Ascending aorta (tissue), 2 donors: ENCODE measurements around the gene COLQ. TPM values are rescaled to one million over a fixed set of nuclear protein-coding genes. Genes with fewer than 3 reads are reported as not detected.
"Not testable (repeated sequence)": the region's sequence is repeated elsewhere in the genome, so short reads cannot be mapped to it uniquely, and the experiment has no call there.

Source experiments
- DNase-seq, 2 donors: peaks; one replicate each; pipeline ENCODE4 v3.0.0-alpha.2; 2019; ENCODE audit warnings: low spot score in 2 of 2
- H3K27ac ChIP-seq, 2 donors: fragments of 200-600 bp; sonication (generic); one replicate each; pipeline ENCODE4 v1.5.1; 2016 to 2017; ENCODE audit warnings: mild to moderate bottlenecking in 1 of 2
- H3K27me3 ChIP-seq: fragments of 200-600 bp; sonication (generic); one replicate; pipeline ENCODE4 v1.5.1; 2017
- H3K36me3 ChIP-seq, 2 donors: fragments of 200-600 bp; sonication (generic); one replicate each; pipeline ENCODE4 v1.5.1; 2016
- H3K4me1 ChIP-seq, 2 donors: fragments of 200-600 bp; sonication (generic); one replicate each; pipeline ENCODE4 v1.5.1; 2016 to 2017; ENCODE audit warnings: mild to moderate bottlenecking in 1 of 2
- H3K4me3 ChIP-seq, 2 donors: fragments of 200-600 bp; sonication (generic); one replicate each; pipeline ENCODE4 v1.5.1; 2016 to 2017; ENCODE audit warnings: mild to moderate bottlenecking in 1 of 2
- H3K9me3 ChIP-seq, 2 donors: fragments of 200-600 bp; sonication (generic); one replicate each; pipeline ENCODE4 v1.5.1; 2016
- CTCF ChIP-seq, 3 experiments: fragments of 200-600 bp in 2 of 3; fragments of 450-650 bp in 1 of 3; sonication (generic) in 2 of 3; IDR thresholded peaks; one replicate each; pipeline ENCODE4 v1.5.1; 2016 to 2019; ENCODE audit warnings: antibody characterized with exemption in 3 of 3, mild to moderate bottlenecking in 1 of 3, moderate library complexity in 1 of 3
- intact Hi-C: fragments of 100-400 bp; cut with DNase I; formaldehyde crosslinking; loops from one replicate; pipeline ENCODE4 v1.15.1; 2023
- total RNA-seq: library from RNA; depleted of rRNA; stranded (reverse); fragments of >200 nt; gene quantifications from one replicate; pipeline ENCODE4 v1.1.0, GENCODE V29; 2016

The COLQ gene
- total RNA-seq, 1 donor from 2014 or later = 4.6 TPM

GRCh38 chr3:15491143-15491542 lies 30.4 kb downstream of the COLQ start:
- no peak for TF ChIP-seq CTCF (IDR thresholded peaks at IDR 0.05)
- Histone ChIP-seq H3K9me3 (no peaks in the 10 kb centered on the region), H3K27ac (no peak overlapping the region), H3K36me3 (peaks cover 0 to 14% of the 10 kb centered on the region in 2 donors), H3K4me3 (no peak overlapping the region), H3K4me1 (no peaks in the 10 kb centered on the region), H3K27me3 (no peaks in the 10 kb centered on the region)
- intact Hi-C loops = no loop called here
- DNase-seq = no peak

DNA sequence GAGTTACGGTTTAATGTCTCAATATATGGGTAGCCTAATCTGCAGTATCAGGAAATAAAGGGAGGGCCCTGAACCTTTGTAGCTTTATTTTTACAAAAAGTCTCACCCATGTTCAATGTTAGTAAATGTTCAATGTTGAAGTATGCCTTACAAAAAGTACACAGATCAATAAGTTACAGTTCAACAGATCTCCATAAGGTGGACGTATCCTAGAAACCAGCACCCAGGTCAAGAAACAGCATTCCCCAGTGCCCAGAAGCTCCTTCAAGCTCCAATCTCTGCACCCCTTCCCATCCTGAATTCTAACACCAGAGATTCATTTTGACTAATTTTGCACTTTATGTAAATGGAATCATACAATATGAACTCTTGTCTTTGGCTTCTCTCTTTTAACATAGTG lies 31.3 kb downstream of the COLQ start:
- intact Hi-C loops = no loop called here
- no peaks in the 10 kb centered on the region for H3K27me3 ChIP-seq
- no peak for DNase-seq
- H3K4me1 ChIP-seq = no peaks in the 10 kb centered on the region
- no peak overlapping the region for H3K27ac ChIP-seq
- H3K4me3 ChIP-seq = no peak overlapping the region
- H3K9me3 ChIP-seq = no peaks in the 10 kb centered on the region
- TF ChIP-seq CTCF (IDR thresholded peaks at IDR 0.05) = no peak
- peaks cover 0 to 14% of the 10 kb centered on the region in 2 donors for H3K36me3 ChIP-seq

DNA sequence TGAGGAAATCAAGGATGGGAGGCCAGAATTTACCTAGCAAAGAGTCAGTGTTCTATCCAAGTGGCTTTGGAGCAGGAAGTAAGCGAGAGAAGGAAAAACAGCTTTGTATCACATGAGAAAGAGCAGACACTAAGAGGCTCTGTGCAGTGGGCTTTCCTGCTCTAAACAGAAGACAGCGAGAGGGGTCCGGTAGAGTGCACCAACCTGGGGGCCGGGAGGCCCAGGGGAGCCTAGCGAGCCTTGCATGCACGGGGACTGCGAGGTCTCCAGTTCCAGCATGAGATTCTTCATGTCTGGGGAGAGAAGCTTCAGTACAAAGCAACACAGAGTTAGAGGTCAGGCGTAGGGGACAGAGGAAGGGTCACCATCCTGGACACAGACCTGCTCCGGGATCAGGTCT lies 33.5 kb downstream of the COLQ start:
- Histone ChIP-seq H3K27me3 (no peaks in the 10 kb centered on the region), H3K27ac (no peak overlapping the region), H3K4me1 (no peaks in the 10 kb centered on the region), H3K36me3 (peaks cover 0 to 14% of the 10 kb centered on the region in 2 donors), H3K9me3 (no peaks in the 10 kb centered on the region), H3K4me3 (no peak overlapping the region)
- no peak for TF ChIP-seq CTCF (IDR thresholded peaks at IDR 0.05)
- intact Hi-C loops = no loop called here
- no peak for DNase-seq

- Histone ChIP-seq H3K4me3 (no peak overlapping the region), H3K9me3 (no peaks in the 10 kb centered on the region), H3K27ac (no peak overlapping the region), H3K36me3 (peaks cover 0 to 14% of the 10 kb centered on the region in 2 donors), H3K27me3 (no peaks in the 10 kb centered on the region), H3K4me1 (no peaks in the 10 kb centered on the region)
- intact Hi-C loops = no loop called here
- DNase-seq = no peak
- no peak for TF ChIP-seq CTCF (IDR thresholded peaks at IDR 0.05)
Observed at GRCh38 chr3:15486979-15487378, 34.5 kb downstream of the COLQ start.

- no peak for DNase-seq
- intact Hi-C loops = no loop called here
Observed at GRCh38 chr3:15486020-15486419, 35.5 kb downstream of the COLQ start.

DNA sequence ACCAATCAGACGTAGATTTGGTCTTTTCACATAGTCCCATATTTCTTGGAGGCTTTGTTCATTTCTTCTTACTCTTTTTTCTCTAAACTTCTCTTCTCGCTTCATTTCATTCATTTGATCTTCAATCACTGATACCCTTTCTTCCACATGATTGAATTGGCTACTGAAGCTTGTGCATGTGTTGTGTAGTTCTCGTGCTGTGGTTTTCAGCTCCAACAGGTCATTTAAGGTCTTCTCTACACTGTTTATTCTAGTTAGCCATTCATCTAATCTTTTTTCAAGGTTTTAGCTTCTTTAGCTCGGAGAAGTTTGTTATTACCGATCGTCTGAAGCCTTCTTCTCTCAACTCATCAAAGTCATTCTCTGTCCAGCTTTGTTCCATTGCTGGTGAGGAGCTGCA lies 37.0 kb downstream of the COLQ start:
- H3K27ac ChIP-seq, intact Hi-C loops: not testable (repeated sequence)

More at GRCh38 chr3:15486020-15486419, 35.5 kb downstream of the COLQ start:
- Histone ChIP-seq H3K36me3 (peaks cover 0 to 14% of the 10 kb centered on the region in 2 donors), H3K4me3 (no peak overlapping the region), H3K27me3 (no peaks in the 10 kb centered on the region), H3K9me3 (no peaks in the 10 kb centered on the region), H3K4me1 (no peaks in the 10 kb centered on the region), H3K27ac (no peak overlapping the region)
- TF ChIP-seq CTCF (IDR thresholded peaks at IDR 0.05) = no peak

More for the DNA sequence above, 37.0 kb downstream of the COLQ start:
- not testable (repeated sequence) for H3K4me1 ChIP-seq, H3K4me3 ChIP-seq, DNase-seq, H3K9me3 ChIP-seq, H3K27me3 ChIP-seq
- H3K36me3 ChIP-seq = peaks cover 0 to 14% of the 10 kb centered on the region in 2 donors
